ENCODE results near the gene TUBA1A.
"Not testable (repeated sequence)": the region's sequence is repeated elsewhere in the genome, so short reads cannot be mapped to it uniquely, and the experiment has no call there.

The TUBA1A gene

GRCh38 chr12:49146406-49146805, 42.5 kb downstream of the TUBA1A start:
- no peak for DNase-seq

- no peak for DNase-seq
Observed at GRCh38 chr12:49144384-49144783, 44.5 kb downstream of the TUBA1A start.

GRCh38 chr12:49138999-49139398, 49.9 kb downstream of the TUBA1A start:
- no peak for DNase-seq

GRCh38 chr12:49138587-49138986, 50.3 kb downstream of the TUBA1A start:
- no peak for DNase-seq

GRCh38 chr12:49137476-49137875, 51.4 kb downstream of the TUBA1A start:
- DNase-seq, result no peak

GRCh38 chr12:49136997-49137396, 51.9 kb downstream of the TUBA1A start:
- DNase-seq, result not testable (repeated sequence)
